VCaP (cell line): Measurements from ENCODE around the gene TENM3.

ENCODE experiments used
- H3K27ac ChIP-seq: fragments of 450-650 bp; 2 replicates; pipeline ENCODE4 v1.5.1; 2017
- CTCF ChIP-seq: fragments of 450-650 bp; conservative IDR thresholded peaks from 2 replicates; pipeline ENCODE4 v1.5.1; 2017; ENCODE audit warnings: mild to moderate bottlenecking, moderate library complexity

TENM3 gene

DNA sequence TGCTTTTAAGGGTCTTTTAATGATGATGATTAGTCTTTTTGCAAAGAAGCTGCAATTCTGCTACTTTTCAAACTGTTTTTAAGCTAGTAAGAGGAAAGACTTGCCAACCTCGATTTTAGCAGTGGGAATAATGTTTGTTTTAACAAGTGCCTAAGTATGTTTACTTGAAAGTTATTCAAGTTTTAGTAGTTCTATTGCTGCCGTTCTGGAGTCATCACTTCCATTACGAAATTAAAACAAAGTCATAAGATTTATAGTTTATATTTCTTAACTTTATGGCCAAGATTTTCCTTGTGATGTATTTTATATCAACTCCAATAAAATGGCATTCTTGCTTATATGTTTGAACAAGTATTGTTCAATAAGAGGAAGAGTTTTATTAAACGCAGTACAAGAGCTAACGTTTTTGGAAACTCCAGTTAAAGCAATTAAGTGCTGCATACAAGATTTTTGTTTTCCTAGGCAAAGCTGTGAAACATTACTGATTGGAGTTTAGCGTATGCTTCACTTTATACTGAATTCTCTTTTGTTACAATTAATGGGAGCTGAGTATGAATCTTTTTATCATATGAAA, 211.3 kb downstream of the TENM3 start:
- TF ChIP-seq CTCF, result no peak

DNA sequence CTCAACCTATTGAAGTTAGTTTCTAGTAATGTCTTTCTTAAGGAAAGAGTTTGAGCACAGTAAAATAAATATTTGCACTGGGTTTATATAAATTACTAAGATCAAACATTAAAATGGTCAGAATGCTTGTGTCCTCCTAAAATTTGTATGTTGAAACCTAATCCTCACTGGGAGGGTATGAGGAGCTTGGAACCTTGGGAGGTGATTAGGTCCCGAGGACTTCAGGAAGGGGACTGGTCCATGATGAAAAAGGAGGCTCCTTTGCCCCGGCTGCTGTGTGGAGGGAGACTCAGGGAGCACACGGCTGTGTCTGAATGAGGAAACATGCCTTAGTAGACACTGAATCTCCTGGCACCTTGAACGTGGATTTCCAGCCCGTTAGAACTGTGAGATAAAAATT, 221.9 kb downstream of the TENM3 start:
- no peak overlapping the region for H3K27ac ChIP-seq
- no peak for TF ChIP-seq CTCF

More for the DNA sequence above, 211.3 kb downstream of the TENM3 start:
- H3K27ac ChIP-seq, result no peak overlapping the region

- TF ChIP-seq CTCF, result no peak
- H3K27ac ChIP-seq, result no peak overlapping the region
These were observed 222.8 kb downstream of the TENM3 start for GRCh38 chr4:182465979-182466378.

DNA sequence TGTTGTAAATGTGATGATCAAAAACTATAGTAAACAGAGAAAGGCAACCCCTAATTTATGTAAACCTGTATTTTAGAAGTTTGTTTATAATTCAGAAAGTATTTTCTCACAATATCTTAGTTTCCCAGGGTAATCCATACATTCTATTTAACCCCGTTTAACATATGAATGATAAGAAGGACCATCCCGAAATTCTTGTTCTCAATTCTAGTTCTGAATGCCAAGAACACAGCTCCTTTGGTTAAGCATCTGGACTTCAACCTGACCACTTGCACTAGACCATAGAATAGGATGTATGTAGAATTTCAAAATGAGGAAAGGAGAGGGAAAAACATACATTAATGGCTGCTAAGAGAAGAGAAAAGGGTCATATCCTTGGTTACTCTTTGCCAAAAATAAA, 227.0 kb downstream of the TENM3 start:
- H3K27ac ChIP-seq, result no peak overlapping the region
- TF ChIP-seq CTCF, result no peak

DNA sequence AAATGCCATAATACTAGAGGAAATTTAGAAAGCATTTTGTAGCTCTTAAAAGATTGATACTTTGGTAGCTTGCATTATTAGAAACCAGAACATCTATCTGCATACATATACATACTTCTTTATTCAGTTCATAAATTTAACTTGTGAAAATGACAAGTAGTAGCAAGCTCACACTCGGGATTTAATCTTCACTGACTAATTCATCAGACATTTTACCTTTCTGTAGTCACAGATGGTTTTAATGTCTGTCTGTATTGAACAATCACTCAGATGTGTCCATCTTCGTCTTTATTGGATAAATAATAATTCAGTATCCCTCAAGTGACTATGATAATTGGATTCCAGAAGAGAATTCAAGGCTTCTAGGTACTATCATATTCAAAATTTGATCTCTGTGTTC, 232.3 kb downstream of the TENM3 start:
- no peak for TF ChIP-seq CTCF
- H3K27ac ChIP-seq, result no peak overlapping the region

DNA sequence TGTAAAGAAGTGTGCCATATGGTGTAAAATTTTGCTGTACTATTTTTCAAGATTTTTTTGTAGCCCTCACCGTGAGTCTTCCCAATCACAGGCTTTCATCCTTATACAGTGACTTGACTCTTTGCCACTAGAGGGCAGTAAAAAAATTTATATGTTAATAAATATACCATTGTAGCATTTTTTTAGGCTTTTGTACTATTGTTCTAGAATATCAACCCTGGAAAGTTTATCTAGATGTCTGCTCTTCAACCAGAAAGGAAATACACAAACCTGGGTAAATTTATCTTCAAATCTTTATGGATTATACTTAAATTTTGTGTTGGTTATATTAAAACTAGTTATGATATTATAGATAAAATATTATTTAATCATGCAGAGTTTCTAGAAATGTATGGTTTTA, 235.3 kb downstream of the TENM3 start:
- no peak overlapping the region for H3K27ac ChIP-seq
- peak; percentile 83 for TF ChIP-seq CTCF

DNA sequence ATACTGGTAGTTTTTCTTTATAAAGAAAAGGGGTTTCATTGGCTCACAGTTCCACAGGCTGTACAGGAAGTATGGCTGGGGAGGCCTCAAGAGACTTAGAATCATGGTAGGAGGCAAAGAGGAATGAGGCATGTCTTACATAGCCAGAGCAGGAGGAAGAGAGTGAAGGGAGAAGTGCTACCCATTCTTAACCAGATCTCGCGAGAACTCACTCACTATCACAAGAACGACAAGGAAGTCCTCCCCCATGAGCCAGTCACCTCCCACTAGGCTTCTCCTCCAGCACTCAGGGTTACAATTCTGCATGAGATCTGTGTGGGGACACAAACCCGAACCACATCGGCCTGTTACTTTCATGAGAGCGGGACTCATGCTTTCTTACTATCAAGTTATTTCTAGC, 240.5 kb downstream of the TENM3 start:
- no peak for TF ChIP-seq CTCF
- no peak overlapping the region for H3K27ac ChIP-seq

GRCh38 chr4:182486881-182487280, 243.7 kb downstream of the TENM3 start:
- no peak overlapping the region for H3K27ac ChIP-seq
- no peak for TF ChIP-seq CTCF
